ENCODE measurements around the gene HCFC1R1. TPM values are rescaled to one million over a fixed set of nuclear protein-coding genes. Genes with fewer than 3 reads are reported as not detected.

The HCFC1R1 gene
- total RNA-seq, 1 experiment from 2014 or later: 60.0 TPM

- H3K9me3 ChIP-seq (ENCODE audit: control insufficient read depth in 1 of 2, insufficient read depth in 1 of 2, low read depth in 1 of 2, low read length in 2 of 2): no peaks in the 10 kb centered on the region
- H3K27me3 ChIP-seq (ENCODE audit: insufficient read depth, low read length): no peaks in the 10 kb centered on the region
- DNase-seq (ENCODE audit: low read depth, low spot score) (no peak), ATAC-seq (no peak)
- no peak overlapping the region for H2AFZ ChIP-seq (ENCODE audit: low read depth, low read length, poor library complexity, severe bottlenecking)
- peak overlapping the region; percentile 44 for H3K4me2 ChIP-seq (ENCODE audit: low read length)
- no peaks in the 10 kb centered on the region for H3K36me3 ChIP-seq (ENCODE audit: control insufficient read depth in 1 of 2, insufficient read depth in 2 of 2, low read length in 2 of 2)
- BruUV-seq (replicated peaks): no TSS peak
- CTCF ChIA-PET: interaction anchor here (1.2 to 1.9 kb wide), 2 partner anchors 8 to 11 kb away, joined by 3 to 15 read pairs; no protein-coding TSS in a partner anchor
- intact Hi-C loops (cut with micrococcal nuclease): no loop called here
- no peaks in the 10 kb centered on the region for H3K9me2 ChIP-seq (ENCODE audit: insufficient read depth)
- RAD21 ChIA-PET (ENCODE audit: low non-redundant PET in 1 of 2, low total read pairs in 2 of 2, uncharacterized antibody in 2 of 2, unreplicated experiment in 2 of 2): no interaction called here
- no peak overlapping the region for H3K27ac ChIP-seq (ENCODE audit: low read depth, low read length)
- no peaks in the 10 kb centered on the region for H4K20me1 ChIP-seq (ENCODE audit: insufficient read depth)
- TF ChIP-seq TCF7L2 (IDR thresholded peaks at IDR 0.05; ENCODE audit: borderline replicate concordance, extremely low read depth, insufficient read depth, insufficient read length): no peak
- no peak for TF ChIP-seq JUND (IDR thresholded peaks at IDR 0.05)
- TF ChIP-seq YY1 (IDR thresholded peaks at IDR 0.05; ENCODE audit: extremely low read depth, insufficient replicate concordance, low read depth, low read length): no peak
- no peak for TF ChIP-seq ZBTB33 (IDR thresholded peaks at IDR 0.05; ENCODE audit: extremely low read depth, insufficient replicate concordance, low read length)
- TF ChIP-seq EZH2 (IDR thresholded peaks at IDR 0.05): no peak
- TF ChIP-seq POLR2AphosphoS5 (IDR thresholded peaks at IDR 0.05; ENCODE audit: low read depth, low read length): no peak
- no peak for TF ChIP-seq FOSL1 (IDR thresholded peaks at IDR 0.05; ENCODE audit: low read depth)
- TF ChIP-seq CBX3 (IDR thresholded peaks at IDR 0.05; ENCODE audit: low read depth): no peak
- no peak for TF ChIP-seq CTCF (IDR thresholded peaks at IDR 0.05 in 2 of 3, conservative IDR thresholded peaks at IDR 0.05 in 1 of 3; ENCODE audit: borderline replicate concordance in 1 of 3, insufficient read depth in 1 of 3, low read depth in 2 of 3, low read length in 2 of 3)
- TF ChIP-seq EZH2phosphoT487 (IDR thresholded peaks at IDR 0.05; ENCODE audit: borderline replicate concordance): no peak
- no peak for TF ChIP-seq ELF1 (IDR thresholded peaks at IDR 0.05; ENCODE audit: borderline replicate concordance, low read depth)
- no peak for TF ChIP-seq MAX (IDR thresholded peaks at IDR 0.05)
- no peak for TF ChIP-seq CEBPB (IDR thresholded peaks at IDR 0.05; ENCODE audit: low read depth)
- no peak for TF ChIP-seq ZNF274 (IDR thresholded peaks at IDR 0.05; ENCODE audit: low read depth, low read length)
- no peak for TF ChIP-seq SIN3A (IDR thresholded peaks at IDR 0.05; ENCODE audit: low read depth)
- no peak for TF ChIP-seq ATF3 (IDR thresholded peaks at IDR 0.05)
- H3K79me2 ChIP-seq (ENCODE audit: insufficient read depth, low read length): no peaks in the 10 kb centered on the region
- peaks cover 24 to 62% of the 10 kb centered on the region in 2 experiments for H3K4me1 ChIP-seq (ENCODE audit: control insufficient read depth in 1 of 2, insufficient read depth in 2 of 2, low read length in 2 of 2)
- H3K9ac ChIP-seq (ENCODE audit: low read length): no peak overlapping the region
- H3K4me3 ChIP-seq (replicated peaks in 1 of 2; ENCODE audit: low read depth in 1 of 2, low read length in 2 of 2): no peak overlapping the region
- POLR2A ChIA-PET: interaction anchor here (1.0 to 2.0 kb wide), 4 partner anchors 10 to 17 kb away, joined by 3 to 16 read pairs (median 6); partner anchors contain the start of genes HCFC1R1 and THOC6
Measured at GRCh38 chr16:3038896-3039295, 15.2 kb upstream of the HCFC1R1 start.

Data from HCT116 (cell line).